Measurements from ENCODE around the gene IKZF2. TPM values are rescaled to one million over a fixed set of nuclear protein-coding genes. Genes with fewer than 3 reads are reported as not detected.

Gene IKZF2
- total RNA-seq, 1 experiment from 2014 or later: 1.6 TPM

DNA sequence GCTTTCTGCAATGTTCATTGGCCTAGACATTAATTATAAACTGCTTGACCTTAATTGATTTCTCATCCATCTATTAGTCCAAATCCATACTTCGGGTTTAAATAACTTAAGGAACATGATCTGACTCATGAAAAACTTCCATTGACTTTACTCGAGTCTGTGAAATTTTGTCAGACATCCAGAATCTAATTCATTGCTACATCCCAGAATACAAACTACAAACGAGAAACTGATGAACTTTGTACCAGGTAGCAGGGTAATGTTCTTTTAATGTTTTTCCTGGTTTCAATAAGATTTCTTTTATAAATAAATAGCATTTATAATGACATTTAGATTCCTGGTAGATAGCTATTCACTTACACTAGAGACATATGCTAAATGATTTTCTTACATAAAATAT is 36.0 kb upstream of the IKZF2 start (continued):
- TF ChIP-seq, protein P1, sequence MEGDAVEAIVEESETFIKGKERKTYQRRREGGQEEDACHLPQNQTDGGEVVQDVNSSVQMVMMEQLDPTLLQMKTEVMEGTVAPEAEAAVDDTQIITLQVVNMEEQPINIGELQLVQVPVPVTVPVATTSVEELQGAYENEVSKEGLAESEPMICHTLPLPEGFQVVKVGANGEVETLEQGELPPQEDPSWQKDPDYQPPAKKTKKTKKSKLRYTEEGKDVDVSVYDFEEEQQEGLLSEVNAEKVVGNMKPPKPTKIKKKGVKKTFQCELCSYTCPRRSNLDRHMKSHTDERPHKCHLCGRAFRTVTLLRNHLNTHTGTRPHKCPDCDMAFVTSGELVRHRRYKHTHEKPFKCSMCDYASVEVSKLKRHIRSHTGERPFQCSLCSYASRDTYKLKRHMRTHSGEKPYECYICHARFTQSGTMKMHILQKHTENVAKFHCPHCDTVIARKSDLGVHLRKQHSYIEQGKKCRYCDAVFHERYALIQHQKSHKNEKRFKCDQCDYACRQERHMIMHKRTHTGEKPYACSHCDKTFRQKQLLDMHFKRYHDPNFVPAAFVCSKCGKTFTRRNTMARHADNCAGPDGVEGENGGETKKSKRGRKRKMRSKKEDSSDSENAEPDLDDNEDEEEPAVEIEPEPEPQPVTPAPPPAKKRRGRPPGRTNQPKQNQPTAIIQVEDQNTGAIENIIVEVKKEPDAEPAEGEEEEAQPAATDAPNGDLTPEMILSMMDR (IDR thresholded peaks at IDR 0.05 in 2 of 3, conservative IDR thresholded peaks at IDR 0.05 in 1 of 3; ENCODE audit: borderline replicate concordance in 1 of 3, insufficient read depth in 1 of 3, low read depth in 2 of 3, low read length in 2 of 3): no peak
- TF ChIP-seq SP1 (IDR thresholded peaks at IDR 0.05; ENCODE audit: low read depth) (no peak), ZFX (IDR thresholded peaks at IDR 0.05) (no peak), EGR1 (IDR thresholded peaks at IDR 0.05; ENCODE audit: low read depth) (no peak), RAD21 (IDR thresholded peaks at IDR 0.05; ENCODE audit: low read depth) (no peak), TCF7L2 (IDR thresholded peaks at IDR 0.05; ENCODE audit: borderline replicate concordance, extremely low read depth, insufficient read depth, insufficient read length) (no peak)

DNA sequence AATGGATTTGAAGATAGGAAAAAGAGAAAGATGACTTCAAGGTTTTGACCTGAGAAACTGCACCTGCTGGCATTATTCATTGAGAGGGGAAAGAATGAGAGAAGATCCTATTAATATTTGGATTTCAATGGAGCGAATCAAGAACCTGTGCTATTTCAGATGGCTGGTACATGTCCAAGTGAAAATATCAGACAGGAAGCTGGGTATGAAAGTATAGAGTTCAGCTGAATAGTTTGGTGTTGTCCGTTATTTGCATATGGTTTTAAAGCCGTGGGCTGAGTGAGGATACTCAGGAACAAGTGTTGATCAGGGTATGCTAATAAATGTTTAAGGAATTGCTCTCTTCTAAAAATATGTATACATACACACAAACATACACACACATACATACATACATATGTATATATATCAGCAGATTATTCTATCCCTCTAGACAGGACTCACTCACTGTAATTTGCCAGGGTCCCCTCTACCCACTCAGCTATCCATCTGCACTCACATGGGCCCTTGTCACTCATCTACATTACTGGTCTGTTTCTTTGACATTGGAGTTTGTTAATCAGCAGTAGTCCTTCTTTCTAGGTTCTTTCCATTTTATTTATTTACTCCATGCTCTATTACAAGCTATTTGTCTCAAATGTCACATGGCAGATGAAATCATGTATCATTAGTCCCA is 33.9 kb upstream of the IKZF2 start:
- H3K4me2 ChIP-seq (ENCODE audit: low read length): no peak overlapping the region
- TF ChIP-seq, protein P2, sequence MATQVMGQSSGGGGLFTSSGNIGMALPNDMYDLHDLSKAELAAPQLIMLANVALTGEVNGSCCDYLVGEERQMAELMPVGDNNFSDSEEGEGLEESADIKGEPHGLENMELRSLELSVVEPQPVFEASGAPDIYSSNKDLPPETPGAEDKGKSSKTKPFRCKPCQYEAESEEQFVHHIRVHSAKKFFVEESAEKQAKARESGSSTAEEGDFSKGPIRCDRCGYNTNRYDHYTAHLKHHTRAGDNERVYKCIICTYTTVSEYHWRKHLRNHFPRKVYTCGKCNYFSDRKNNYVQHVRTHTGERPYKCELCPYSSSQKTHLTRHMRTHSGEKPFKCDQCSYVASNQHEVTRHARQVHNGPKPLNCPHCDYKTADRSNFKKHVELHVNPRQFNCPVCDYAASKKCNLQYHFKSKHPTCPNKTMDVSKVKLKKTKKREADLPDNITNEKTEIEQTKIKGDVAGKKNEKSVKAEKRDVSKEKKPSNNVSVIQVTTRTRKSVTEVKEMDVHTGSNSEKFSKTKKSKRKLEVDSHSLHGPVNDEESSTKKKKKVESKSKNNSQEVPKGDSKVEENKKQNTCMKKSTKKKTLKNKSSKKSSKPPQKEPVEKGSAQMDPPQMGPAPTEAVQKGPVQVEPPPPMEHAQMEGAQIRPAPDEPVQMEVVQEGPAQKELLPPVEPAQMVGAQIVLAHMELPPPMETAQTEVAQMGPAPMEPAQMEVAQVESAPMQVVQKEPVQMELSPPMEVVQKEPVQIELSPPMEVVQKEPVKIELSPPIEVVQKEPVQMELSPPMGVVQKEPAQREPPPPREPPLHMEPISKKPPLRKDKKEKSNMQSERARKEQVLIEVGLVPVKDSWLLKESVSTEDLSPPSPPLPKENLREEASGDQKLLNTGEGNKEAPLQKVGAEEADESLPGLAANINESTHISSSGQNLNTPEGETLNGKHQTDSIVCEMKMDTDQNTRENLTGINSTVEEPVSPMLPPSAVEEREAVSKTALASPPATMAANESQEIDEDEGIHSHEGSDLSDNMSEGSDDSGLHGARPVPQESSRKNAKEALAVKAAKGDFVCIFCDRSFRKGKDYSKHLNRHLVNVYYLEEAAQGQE (IDR thresholded peaks at IDR 0.05; ENCODE audit: low read depth): no peak
- TF ChIP-seq, protein P1 (IDR thresholded peaks at IDR 0.05 in 2 of 3, conservative IDR thresholded peaks at IDR 0.05 in 1 of 3; ENCODE audit: borderline replicate concordance in 1 of 3, insufficient read depth in 1 of 3, low read depth in 2 of 3, low read length in 2 of 3): no peak
- TF ChIP-seq, protein P3, sequence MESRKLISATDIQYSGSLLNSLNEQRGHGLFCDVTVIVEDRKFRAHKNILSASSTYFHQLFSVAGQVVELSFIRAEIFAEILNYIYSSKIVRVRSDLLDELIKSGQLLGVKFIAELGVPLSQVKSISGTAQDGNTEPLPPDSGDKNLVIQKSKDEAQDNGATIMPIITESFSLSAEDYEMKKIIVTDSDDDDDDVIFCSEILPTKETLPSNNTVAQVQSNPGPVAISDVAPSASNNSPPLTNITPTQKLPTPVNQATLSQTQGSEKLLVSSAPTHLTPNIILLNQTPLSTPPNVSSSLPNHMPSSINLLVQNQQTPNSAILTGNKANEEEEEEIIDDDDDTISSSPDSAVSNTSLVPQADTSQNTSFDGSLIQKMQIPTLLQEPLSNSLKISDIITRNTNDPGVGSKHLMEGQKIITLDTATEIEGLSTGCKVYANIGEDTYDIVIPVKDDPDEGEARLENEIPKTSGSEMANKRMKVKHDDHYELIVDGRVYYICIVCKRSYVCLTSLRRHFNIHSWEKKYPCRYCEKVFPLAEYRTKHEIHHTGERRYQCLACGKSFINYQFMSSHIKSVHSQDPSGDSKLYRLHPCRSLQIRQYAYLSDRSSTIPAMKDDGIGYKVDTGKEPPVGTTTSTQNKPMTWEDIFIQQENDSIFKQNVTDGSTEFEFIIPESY (IDR thresholded peaks at IDR 0.05; ENCODE audit: extremely low read depth, insufficient replicate concordance, low read length): no peak
- TF ChIP-seq CBX3 (IDR thresholded peaks at IDR 0.05; ENCODE audit: low read depth) (no peak), ZFX (IDR thresholded peaks at IDR 0.05) (no peak), SRF (IDR thresholded peaks at IDR 0.05; ENCODE audit: low read depth) (no peak), YY1 (IDR thresholded peaks at IDR 0.05; ENCODE audit: extremely low read depth, insufficient replicate concordance, low read depth, low read length) (no peak), EZH2 (IDR thresholded peaks at IDR 0.05) (no peak), CEBPB (IDR thresholded peaks at IDR 0.05; ENCODE audit: low read depth) (no peak), RAD21 (IDR thresholded peaks at IDR 0.05; ENCODE audit: low read depth) (no peak), TCF7L2 (IDR thresholded peaks at IDR 0.05; ENCODE audit: borderline replicate concordance, extremely low read depth, insufficient read depth, insufficient read length) (no peak)

More for the DNA sequence above, 33.9 kb upstream of the IKZF2 start:
- Histone ChIP-seq H2AFZ (ENCODE audit: low read depth, low read length, poor library complexity, severe bottlenecking) (no peak overlapping the region), H3K27me3 (ENCODE audit: insufficient read depth, low read length) (no peaks in the 10 kb centered on the region), H3K9ac (ENCODE audit: low read length) (no peak overlapping the region), H3K4me1 (ENCODE audit: control insufficient read depth in 1 of 2, insufficient read depth in 2 of 2, low read length in 2 of 2) (peaks cover 7 to 9% of the 10 kb centered on the region in 2 experiments; a peak in 3 of 4 replicates), H3K79me2 (ENCODE audit: insufficient read depth, low read length) (no peaks in the 10 kb centered on the region), H3K27ac (ENCODE audit: low read depth, low read length) (no peak overlapping the region), H3K36me3 (ENCODE audit: control insufficient read depth in 1 of 2, insufficient read depth in 2 of 2, low read length in 2 of 2) (no peaks in the 10 kb centered on the region), H4K20me1 (ENCODE audit: insufficient read depth) (no peaks in the 10 kb centered on the region), H3K4me3 (replicated peaks in 1 of 2; ENCODE audit: low read depth in 1 of 2, low read length in 2 of 2) (no peak overlapping the region), H3K9me2 (ENCODE audit: insufficient read depth) (no peaks in the 10 kb centered on the region), H3K9me3 (ENCODE audit: control insufficient read depth in 1 of 2, insufficient read depth in 1 of 2, low read depth in 1 of 2, low read length in 2 of 2) (no peaks in the 10 kb centered on the region)
- RAD21 ChIA-PET (ENCODE audit: low non-redundant PET in 1 of 2, low total read pairs in 2 of 2, uncharacterized antibody in 2 of 2, unreplicated experiment in 2 of 2): no interaction called here
- CTCF ChIA-PET: no interaction called here
- no TSS peak for BruUV-seq (replicated peaks)
- POLR2A ChIA-PET: no interaction called here
- intact Hi-C loops (cut with micrococcal nuclease): no loop called here
- DNase-seq (ENCODE audit: low read depth, low spot score) (no peak), ATAC-seq (no peak)
